Thymus (tissue), 11 donors: ENCODE data around the gene TRNAU1AP. TPM values are rescaled to one million over a fixed set of nuclear protein-coding genes. Genes with fewer than 3 reads are reported as not detected.
"Not testable (repeated sequence)": the region's sequence is repeated elsewhere in the genome, so short reads cannot be mapped to it uniquely, and the experiment has no call there.

Experiments used
- DNase-seq, 9 donors: peaks; one replicate each; pipeline ENCODE4 v3.0.0-alpha.2; 2013; ENCODE audit warnings: low spot score in 9 of 9, low read depth in 6 of 9, missing footprints in 1 of 9
- H3K27ac ChIP-seq, 2 donors: one replicate each; pipeline ENCODE4 v1.5.1; 2013; ENCODE audit warnings: control low read depth in 1 of 2, low read depth in 1 of 2, low read length in 1 of 2, mild to moderate bottlenecking in 1 of 2, moderate library complexity in 1 of 2
- H3K27me3 ChIP-seq, 2 donors: one replicate each; pipeline ENCODE4 v1.5.1; 2013; ENCODE audit warnings: low read length in 1 of 2; ENCODE audit not compliant: control insufficient read depth in 2 of 2, insufficient read depth in 1 of 2
- H3K36me3 ChIP-seq, 2 donors: one replicate each; pipeline ENCODE4 v1.5.1; 2013; ENCODE audit warnings: low read length in 1 of 2, mild to moderate bottlenecking in 1 of 2, moderate library complexity in 1 of 2; ENCODE audit not compliant: control insufficient read depth in 2 of 2, insufficient read depth in 2 of 2
- H3K4me1 ChIP-seq, 2 donors: one replicate each; pipeline ENCODE4 v1.5.1; 2013; ENCODE audit warnings: low read length in 2 of 2; ENCODE audit not compliant: control insufficient read depth in 2 of 2, insufficient read depth in 2 of 2
- H3K4me3 ChIP-seq, 2 donors: one replicate each; pipeline ENCODE4 v1.5.1; 2013; ENCODE audit warnings: low read length in 2 of 2, control low read depth in 1 of 2, mild to moderate bottlenecking in 1 of 2
- H3K9me3 ChIP-seq, 2 donors: one replicate each; pipeline ENCODE4 v1.5.1; 2013; ENCODE audit warnings: low read length in 1 of 2, mild to moderate bottlenecking in 1 of 2; ENCODE audit not compliant: control insufficient read depth in 2 of 2, insufficient read depth in 1 of 2
- WGBS: extraction: QIAGEN DNeasy Blood & Tissue Kit; methylation state at CpG from one replicate; pipeline ENCODE4 v1.1.7; 2013; 5-methylcytosine and 5-hydroxymethylcytosine counted together
- polyA plus RNA-seq: library from polyadenylated mRNA; stranded (reverse); fragments of 200-250 nt; gene quantifications from one replicate; pipeline ENCODE4 v1.2.3, GENCODE V29; 2013
- total RNA-seq: library from RNA; stranded (reverse); fragments of 120-200 nt; gene quantifications from one replicate; pipeline ENCODE4 v1.2.4, GENCODE V29; 2013
- donor health status: healthy.

The TRNAU1AP gene
- total and polyA plus RNA-seq, 2 donors, result 38.6 to 42.6 TPM

GRCh38 chr1:28564310-28564709 is 11.4 kb downstream of the TRNAU1AP start:
- H3K27ac ChIP-seq, result no peak overlapping the region
- peaks cover 60 to 71% of the 10 kb centered on the region in 2 donors for H3K36me3 ChIP-seq
- H3K9me3 ChIP-seq, result no peaks in the 10 kb centered on the region

DNA sequence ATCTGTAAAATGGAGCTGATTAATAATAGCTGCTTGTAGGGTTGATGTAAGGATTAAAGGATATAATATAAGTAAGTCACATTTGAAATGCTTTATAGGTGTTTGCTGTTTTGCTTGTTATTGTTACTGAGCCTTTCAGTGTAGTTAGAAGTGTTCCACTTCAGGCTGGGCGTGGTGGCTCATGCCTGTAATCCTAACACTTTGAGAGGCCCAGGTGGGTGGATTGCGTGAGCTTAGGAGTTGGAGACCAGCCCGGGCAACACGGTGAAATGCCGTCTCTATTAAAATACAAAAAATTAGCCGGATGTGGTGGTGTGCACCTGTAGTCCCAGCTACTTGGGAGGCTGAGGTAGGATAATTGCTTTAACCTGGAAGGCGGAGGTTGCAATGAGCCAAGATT is 12.2 kb downstream of the TRNAU1AP start:
- 98% methylated on average over 7 of the region's 7 CpGs for WGBS
- no peak overlapping the region for H3K27ac ChIP-seq

More at GRCh38 chr1:28564310-28564709, 11.4 kb downstream of the TRNAU1AP start:
- Histone ChIP-seq H3K27me3 (no peaks in the 10 kb centered on the region), H3K4me1 (no peaks in the 10 kb centered on the region), H3K4me3 (no peak overlapping the region)
- DNase-seq, result no peak

DNA sequence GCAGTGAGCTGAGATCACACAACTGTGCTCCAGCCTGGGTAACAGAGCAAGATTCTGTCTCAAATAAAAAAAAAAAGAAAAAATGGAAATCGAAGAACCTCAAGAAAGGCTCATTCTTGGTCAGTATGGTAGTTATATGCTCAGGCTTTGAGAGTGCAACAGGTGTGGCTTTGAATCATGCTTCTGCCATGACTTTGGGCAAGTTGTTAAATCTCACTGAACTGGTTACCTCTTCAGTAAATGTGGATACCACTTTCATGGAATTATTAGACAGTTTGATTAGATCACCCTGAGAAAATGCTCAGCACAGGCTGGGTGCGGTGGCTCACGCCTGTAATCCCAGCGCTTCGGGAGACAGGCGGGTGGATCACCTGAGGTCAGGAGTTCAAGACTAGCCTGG is 12.8 kb downstream of the TRNAU1AP start:
- WGBS, result 98% methylated on average over 6 of the region's 6 CpGs
- H3K27me3 ChIP-seq, result no peaks in the 10 kb centered on the region
- no peak for DNase-seq
- no peak overlapping the region for H3K4me3 ChIP-seq
- no peaks in the 10 kb centered on the region for H3K4me1 ChIP-seq
- H3K9me3 ChIP-seq, result no peaks in the 10 kb centered on the region
- H3K27ac ChIP-seq, result no peak overlapping the region
- peaks cover 60 to 66% of the 10 kb centered on the region in 2 donors for H3K36me3 ChIP-seq

More for the DNA sequence above, 12.2 kb downstream of the TRNAU1AP start:
- H3K4me3 ChIP-seq, result no peak overlapping the region
- no peaks in the 10 kb centered on the region for H3K4me1 ChIP-seq
- H3K27me3 ChIP-seq, result no peaks in the 10 kb centered on the region
- no peak for DNase-seq
- H3K36me3 ChIP-seq, result peaks cover 61 to 67% of the 10 kb centered on the region in 2 donors
- no peaks in the 10 kb centered on the region for H3K9me3 ChIP-seq

DNA sequence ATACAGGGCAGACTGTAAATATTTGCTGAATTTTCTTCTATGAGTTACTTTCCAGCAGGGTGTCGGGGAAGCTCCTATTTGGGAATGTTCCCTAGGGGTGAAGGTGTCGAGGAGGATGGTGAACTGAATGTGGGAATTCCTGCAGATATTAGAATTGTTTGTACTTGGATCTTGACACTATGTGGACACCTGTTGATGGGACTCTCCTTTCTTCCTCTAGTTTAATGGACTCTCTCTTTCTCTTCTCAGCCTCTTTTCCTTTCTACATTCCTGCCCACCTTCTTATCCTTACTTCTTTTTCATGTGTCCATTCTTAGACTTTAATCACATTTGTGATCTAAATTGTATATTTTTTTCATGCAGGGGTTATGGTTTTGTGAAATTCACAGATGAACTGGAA is 14.0 kb downstream of the TRNAU1AP start:
- Histone ChIP-seq H3K27ac (no peak overlapping the region), H3K9me3 (no peaks in the 10 kb centered on the region), H3K4me1 (no peaks in the 10 kb centered on the region), H3K4me3 (no peak overlapping the region), H3K36me3 (peaks cover 62 to 65% of the 10 kb centered on the region in 2 donors), H3K27me3 (no peaks in the 10 kb centered on the region)
- WGBS, result 100% methylated on average over 2 of the region's 2 CpGs
- DNase-seq, result no peak

DNA sequence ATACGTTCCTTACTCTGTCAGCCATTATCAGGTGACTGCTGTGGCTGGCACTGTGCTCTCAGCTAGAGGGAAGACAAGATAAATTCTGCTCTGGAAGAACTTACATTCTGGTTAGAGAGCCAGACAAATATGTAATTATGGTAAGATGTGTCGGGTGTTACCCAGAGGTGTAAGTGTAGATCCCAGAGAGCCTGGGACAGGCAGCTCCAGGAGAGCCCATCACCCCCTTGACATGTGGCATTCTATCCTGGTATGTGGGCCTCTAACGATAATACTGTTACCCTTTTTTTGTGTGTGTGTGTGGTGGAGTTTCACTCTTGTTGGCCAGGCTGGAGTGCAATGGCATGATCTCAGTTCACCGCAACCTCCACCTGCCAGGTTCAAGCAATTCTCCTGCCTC is 19.0 kb downstream of the TRNAU1AP start:
- H3K9me3 ChIP-seq, result no peaks in the 10 kb centered on the region
- no peak overlapping the region for H3K27ac ChIP-seq
- H3K36me3 ChIP-seq, result peaks cover 60 to 61% of the 10 kb centered on the region in 2 donors
- 98% methylated on average over 4 of the region's 4 CpGs for WGBS
- H3K4me1 ChIP-seq, result no peaks in the 10 kb centered on the region
- H3K4me3 ChIP-seq, result no peak overlapping the region
- H3K27me3 ChIP-seq, result no peaks in the 10 kb centered on the region
- DNase-seq, result no peak

GRCh38 chr1:28572891-28573290 is 20.0 kb downstream of the TRNAU1AP start:
- H3K27me3 ChIP-seq, H3K4me1 ChIP-seq, H3K27ac ChIP-seq, H3K4me3 ChIP-seq, H3K9me3 ChIP-seq, DNase-seq: not testable (repeated sequence)
- peaks cover 60 to 62% of the 10 kb centered on the region in 2 donors for H3K36me3 ChIP-seq
- WGBS, result 93% methylated on average over 12 of the region's 12 CpGs

DNA sequence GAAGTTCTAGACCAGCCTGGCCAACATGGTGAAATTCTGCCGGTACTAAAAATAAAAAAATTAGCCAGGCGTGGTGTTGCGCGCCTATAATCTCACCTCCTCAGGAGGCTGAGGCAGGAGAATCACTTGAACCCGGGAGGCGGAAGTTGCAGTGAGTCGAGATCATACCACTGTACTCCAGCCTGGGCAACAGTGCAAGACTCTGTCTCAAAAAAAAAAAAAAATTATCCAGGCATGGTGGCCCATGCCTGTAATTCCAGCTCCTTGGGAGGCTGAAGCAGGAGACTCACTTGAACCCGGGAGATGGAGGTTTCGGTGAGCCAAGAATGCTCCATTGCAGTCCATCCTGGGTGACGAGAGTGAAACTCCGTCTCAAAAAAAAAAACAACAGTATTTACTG is 20.7 kb downstream of the TRNAU1AP start:
- WGBS, result 98% methylated on average over 11 of the region's 11 CpGs
- Histone ChIP-seq H3K27ac (no peak overlapping the region), H3K4me3 (no peak overlapping the region), H3K27me3 (no peaks in the 10 kb centered on the region), H3K9me3 (no peaks in the 10 kb centered on the region), H3K4me1 (no peaks in the 10 kb centered on the region), H3K36me3 (peaks cover 57 to 62% of the 10 kb centered on the region in 2 donors)
- DNase-seq, result no peak

GRCh38 chr1:28577052-28577678 is 24.3 kb downstream of the TRNAU1AP start:
- Histone ChIP-seq H3K4me1 (peaks cover 5 to 14% of the 10 kb centered on the region in 2 donors), H3K4me3 (no peak overlapping the region), H3K27ac (no peak overlapping the region), H3K27me3 (no peaks in the 10 kb centered on the region), H3K36me3 (peaks cover 37 to 57% of the 10 kb centered on the region in 2 donors), H3K9me3 (no peaks in the 10 kb centered on the region)
- no peak for DNase-seq
- 96% methylated on average over 1 of the region's 1 CpG for WGBS

- H3K9me3 ChIP-seq, result no peaks in the 10 kb centered on the region
- H3K27ac ChIP-seq, result no peak overlapping the region
- H3K27me3 ChIP-seq, result peaks cover 0 to 7% of the 10 kb centered on the region in 2 donors
- H3K36me3 ChIP-seq, result peaks cover 35 to 53% of the 10 kb centered on the region in 2 donors
- 98% methylated on average over 6 of the region's 6 CpGs for WGBS
- H3K4me3 ChIP-seq, result no peak overlapping the region
- H3K4me1 ChIP-seq, result peaks cover 5 to 21% of the 10 kb centered on the region in 2 donors
- DNase-seq, result no peak
Observed at GRCh38 chr1:28577738-28578536, 25.1 kb downstream of the TRNAU1AP start.
